Ramos (cell line): ENCODE data around the gene ERV3-1.
"Not testable (repeated sequence)": the region's sequence is repeated elsewhere in the genome, so short reads cannot be mapped to it uniquely, and the experiment has no call there.

Experiments used
- in situ Hi-C: fragments of 300-500 bp; cut with MboI; formaldehyde crosslinking; loops from one replicate; pipeline ENCODE4 v1.14.3; 2022; ENCODE audit warnings: low sequenced_read_pairs; ENCODE audit not compliant: unreplicated experiment

ERV3-1 gene

GRCh38 chr7:64946772-64947171 is 59.7 kb downstream of the ERV3-1 start:
- in situ Hi-C loops: no loop called here

DNA sequence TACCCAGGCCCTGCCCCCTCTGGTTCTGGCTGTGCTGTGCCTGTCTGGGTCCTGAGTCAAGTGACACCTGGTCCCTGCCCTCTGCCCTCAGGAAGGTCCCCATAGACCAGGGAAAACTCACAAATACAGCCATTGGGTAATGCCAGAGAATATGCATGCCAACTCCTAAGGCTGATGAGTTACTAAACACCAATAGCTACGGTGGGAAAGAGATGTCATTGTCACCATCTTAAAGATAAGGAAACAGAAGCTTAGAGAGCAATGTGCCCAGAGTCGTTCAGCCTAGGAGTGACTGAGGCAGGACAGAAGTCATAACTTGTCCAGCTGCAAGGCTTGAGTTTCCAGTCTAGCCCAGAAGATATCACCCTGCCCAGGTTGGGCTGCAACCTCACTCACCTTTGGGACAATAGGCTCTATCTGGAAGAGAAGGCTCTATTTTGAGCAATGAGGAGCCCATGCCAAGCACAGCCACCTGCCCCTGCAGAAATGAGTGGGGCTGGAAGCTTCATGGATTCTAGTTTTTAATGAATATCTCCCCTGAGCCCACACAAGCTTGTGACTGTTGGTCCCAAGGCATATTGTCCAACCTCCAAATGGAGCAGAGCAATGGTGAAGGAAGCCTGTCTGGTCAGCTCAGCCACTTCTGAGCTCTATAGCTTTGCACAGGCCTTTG is 60.8 kb downstream of the ERV3-1 start:
- in situ Hi-C loops: no loop called here

- in situ Hi-C loops: not testable (repeated sequence)
These were observed 61.6 kb downstream of the ERV3-1 start for GRCh38 chr7:64944667-64945502.
